Measurements from ENCODE around the gene SARNP.

Gene SARNP

GRCh38 chr12:55726971-55727370 lies 90.6 kb downstream of the SARNP start:
- DNase-seq (ENCODE audit: extremely low read depth in 1 of 2, low read depth in 1 of 2) = no peak

DNA sequence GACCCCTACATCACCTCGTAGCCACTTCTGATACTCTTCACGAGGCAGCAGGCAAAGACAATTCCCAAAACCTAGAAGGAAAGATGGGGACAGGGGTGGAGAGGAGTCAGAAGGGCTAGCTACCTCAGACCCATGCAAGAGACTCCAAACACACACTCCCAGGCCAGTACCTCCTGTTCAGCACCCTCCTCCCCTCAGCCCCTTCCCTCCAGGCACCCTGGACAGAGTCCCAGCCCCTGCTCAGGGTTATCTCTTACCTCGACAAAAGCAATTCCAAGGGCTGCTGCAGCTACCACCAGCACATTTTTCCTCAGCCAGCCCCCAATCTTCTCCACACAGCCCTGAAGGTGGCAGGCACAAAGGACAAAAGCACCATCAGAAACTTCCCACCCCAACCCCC lies 92.0 kb downstream of the SARNP start:
- DNase-seq (ENCODE audit: extremely low read depth in 1 of 2, low read depth in 1 of 2) = no peak

DNA sequence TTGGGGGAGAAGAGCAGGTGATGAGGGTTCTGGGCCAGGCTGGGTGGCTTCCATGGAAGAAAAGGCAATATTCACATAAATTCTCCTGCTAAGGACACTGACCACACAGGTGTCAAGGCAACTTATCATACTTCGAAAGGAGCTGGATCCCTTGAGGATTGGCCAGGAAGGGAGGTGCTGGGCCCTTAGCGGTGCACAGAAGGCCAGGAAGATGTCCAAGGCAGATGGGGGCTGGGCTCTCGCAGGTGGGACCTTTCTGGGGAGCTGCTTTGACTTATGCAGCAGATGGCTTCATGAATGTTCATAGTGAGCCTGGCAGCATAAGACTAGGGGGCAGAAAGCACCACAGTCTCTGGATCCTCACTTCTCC lies 92.6 kb downstream of the SARNP start:
- no peak for DNase-seq (ENCODE audit: extremely low read depth in 1 of 2, low read depth in 1 of 2)

GRCh38 chr12:55724226-55724939 lies 93.1 kb downstream of the SARNP start:
- peak; percentile 35 to 57 for DNase-seq (ENCODE audit: extremely low read depth in 1 of 2, low read depth in 1 of 2)

DNA sequence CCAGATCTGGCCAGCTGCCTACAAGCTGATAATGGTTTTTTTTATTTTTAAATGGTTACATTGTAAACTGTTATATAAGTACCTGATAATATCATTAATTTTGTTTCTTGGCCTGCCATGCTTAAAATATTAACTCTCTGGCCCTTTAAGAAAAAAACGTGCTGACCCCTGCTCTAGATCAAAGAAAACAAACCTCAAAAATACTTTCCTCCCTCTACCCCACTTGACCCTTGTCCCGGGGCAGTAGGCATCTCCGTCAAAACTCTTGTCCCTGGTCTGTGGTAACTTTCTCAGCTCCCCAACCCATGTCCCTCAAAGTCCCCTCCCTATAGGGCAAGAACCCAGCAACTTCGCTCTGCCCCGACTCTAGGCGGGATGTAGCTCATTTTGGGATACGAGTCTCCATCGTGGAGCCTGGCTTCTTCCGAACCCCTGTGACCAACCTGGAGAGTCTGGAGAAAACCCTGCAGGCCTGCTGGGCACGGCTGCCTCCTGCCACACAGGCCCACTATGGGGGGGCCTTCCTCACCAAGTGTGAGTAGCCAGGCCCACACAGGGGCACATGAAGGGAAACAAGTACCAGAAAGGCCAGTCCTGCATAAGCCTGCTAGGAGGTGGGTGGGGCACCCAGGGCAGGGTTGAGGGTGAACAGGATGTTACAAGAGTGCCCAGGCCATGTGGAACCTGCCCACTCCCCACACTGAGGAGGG lies 93.9 kb downstream of the SARNP start:
- no peak for DNase-seq (ENCODE audit: extremely low read depth in 1 of 2, low read depth in 1 of 2)

DNA sequence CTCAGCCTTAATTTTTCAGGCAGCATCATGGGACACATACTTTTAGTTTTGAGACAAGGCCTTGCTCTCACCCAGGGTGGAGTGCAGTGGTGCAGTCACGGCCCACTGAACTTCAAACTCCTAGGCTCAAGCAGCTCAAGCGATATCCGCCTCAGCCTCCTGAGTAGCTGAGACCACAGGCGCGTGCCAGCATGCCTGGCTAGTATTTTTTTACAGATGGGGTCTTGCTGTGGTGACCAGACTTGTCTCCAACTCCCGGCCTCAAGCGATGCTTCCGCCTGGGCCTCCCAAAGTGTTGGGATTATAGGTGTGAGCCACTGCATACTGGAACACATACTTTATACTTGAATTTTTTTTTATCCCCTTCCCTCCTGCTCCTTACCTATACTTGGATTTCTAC lies 94.6 kb downstream of the SARNP start:
- DNase-seq (ENCODE audit: extremely low read depth in 1 of 2, low read depth in 1 of 2) = no peak

DNA sequence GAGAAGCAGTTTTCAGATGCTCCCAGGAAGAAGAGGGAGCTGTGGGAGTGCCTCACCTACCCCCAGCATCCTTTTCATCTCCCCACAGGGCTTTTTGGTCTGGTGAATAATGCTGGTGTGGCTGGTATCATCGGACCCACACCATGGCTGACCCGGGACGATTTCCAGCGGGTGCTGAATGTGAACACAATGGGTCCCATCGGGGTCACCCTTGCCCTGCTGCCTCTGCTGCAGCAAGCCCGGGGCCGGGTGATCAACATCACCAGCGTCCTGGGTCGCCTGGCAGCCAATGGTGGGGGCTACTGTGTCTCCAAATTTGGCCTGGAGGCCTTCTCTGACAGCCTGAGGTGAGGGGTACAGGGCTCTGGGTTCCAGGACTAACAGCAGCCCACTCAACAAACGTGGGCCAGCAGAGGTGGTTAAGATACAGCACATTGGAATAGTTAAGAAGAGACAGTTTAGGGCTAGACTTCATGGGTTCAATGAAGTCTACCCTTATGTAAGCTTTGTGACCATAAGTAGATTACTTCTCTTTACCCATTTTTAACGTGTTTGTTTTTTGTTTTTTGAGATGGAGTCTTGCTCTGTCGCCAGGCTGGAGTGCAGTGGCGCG lies 95.8 kb downstream of the SARNP start:
- DNase-seq (ENCODE audit: extremely low read depth in 1 of 2, low read depth in 1 of 2) = no peak

GRCh38 chr12:55720894-55721444 lies 96.6 kb downstream of the SARNP start:
- no peak for DNase-seq (ENCODE audit: extremely low read depth in 1 of 2, low read depth in 1 of 2)

GRCh38 chr12:55720071-55720564 lies 97.4 kb downstream of the SARNP start, which contains the start of gene RDH5:
Gene RDH5, plus strand, starts transcription at chr12:55720393. Its CDS starts 792 bp downstream, at chr12:55721185.
- no peak for DNase-seq (ENCODE audit: extremely low read depth in 1 of 2, low read depth in 1 of 2)

DNA sequence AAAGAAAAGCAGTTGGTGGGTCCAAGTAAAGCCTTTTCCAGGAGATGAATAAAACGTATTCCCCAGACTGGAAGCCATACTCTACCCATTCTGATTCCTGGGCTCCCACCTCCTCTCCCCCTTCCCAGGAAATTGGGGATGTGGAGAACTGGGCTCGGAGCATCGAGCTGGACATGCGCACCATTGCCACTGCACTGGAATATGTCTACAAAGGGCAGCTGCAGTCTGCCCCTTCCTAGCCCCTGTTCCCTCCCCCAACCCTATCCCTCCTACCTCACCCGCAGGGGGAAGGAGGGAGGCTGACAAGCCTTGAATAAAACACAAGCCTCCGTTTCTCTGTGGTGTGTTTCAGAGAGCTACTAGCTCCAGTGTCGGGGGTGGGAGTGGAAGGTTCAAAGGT lies 98.2 kb downstream of the SARNP start:
- DNase-seq (ENCODE audit: extremely low read depth in 1 of 2, low read depth in 1 of 2) = no peak

DNA sequence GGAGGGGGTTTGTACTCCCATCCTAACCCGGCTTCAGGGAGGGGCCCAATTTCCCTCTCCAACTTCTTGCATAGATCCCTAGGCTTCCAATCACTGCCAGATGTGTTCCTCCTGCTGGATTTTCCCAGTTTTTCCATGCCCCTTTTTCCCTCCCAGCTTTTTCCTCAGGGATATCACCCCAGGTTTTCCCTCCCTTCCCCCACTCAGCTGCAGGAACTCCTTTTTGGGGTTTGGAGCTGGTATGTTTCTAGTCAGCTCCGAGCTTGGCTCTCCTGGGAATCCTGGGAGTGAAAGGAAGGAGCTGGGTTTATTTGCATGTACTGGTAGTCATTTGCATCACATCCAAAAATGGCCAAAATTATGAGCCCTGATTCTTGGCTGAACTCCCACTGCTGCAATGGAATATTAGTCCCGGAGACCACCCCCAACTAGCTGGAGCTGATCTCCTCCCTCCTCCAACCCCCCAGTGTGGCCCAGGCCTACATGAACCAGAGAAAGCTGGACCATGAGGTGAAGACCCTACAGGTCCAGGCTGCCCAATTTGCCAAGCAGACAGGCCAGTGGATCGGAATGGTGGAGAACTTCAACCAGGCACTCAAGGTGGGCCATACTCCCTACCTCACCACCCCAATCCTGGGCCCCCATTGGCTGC lies 98.8 kb downstream of the SARNP start:
- DNase-seq (ENCODE audit: extremely low read depth in 1 of 2, low read depth in 1 of 2) = no peak

DNA sequence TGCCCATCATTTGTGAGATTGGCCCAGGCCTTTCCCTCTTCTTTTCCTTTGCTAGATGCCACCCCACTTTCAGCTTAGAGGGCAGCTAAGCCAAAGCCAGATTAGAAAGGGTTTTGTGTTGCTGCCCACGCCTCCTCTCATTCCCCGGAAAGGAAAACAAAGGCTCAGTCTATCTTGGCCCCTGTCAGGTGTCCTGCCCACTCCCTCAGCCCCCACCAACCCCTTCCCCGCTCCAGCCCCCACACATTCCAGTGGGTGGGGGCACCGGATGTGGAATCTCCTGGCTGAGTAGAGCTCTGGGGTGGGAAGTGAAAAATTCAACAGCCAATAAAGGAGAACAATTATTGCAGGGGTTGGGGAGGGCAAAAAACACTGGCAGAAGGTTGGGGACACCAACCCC lies 99.5 kb downstream of the SARNP start:
- DNase-seq (ENCODE audit: extremely low read depth in 1 of 2, low read depth in 1 of 2) = no peak

- DNase-seq (ENCODE audit: extremely low read depth in 1 of 2, low read depth in 1 of 2) = peak in 1 of 2 donors; percentile 52
Measured at GRCh38 chr12:55717011-55718007, 100.2 kb downstream of the SARNP start.

GRCh38 chr12:55716582-55716957 lies 101.0 kb downstream of the SARNP start:
- no peak for DNase-seq (ENCODE audit: extremely low read depth in 1 of 2, low read depth in 1 of 2)

DNA sequence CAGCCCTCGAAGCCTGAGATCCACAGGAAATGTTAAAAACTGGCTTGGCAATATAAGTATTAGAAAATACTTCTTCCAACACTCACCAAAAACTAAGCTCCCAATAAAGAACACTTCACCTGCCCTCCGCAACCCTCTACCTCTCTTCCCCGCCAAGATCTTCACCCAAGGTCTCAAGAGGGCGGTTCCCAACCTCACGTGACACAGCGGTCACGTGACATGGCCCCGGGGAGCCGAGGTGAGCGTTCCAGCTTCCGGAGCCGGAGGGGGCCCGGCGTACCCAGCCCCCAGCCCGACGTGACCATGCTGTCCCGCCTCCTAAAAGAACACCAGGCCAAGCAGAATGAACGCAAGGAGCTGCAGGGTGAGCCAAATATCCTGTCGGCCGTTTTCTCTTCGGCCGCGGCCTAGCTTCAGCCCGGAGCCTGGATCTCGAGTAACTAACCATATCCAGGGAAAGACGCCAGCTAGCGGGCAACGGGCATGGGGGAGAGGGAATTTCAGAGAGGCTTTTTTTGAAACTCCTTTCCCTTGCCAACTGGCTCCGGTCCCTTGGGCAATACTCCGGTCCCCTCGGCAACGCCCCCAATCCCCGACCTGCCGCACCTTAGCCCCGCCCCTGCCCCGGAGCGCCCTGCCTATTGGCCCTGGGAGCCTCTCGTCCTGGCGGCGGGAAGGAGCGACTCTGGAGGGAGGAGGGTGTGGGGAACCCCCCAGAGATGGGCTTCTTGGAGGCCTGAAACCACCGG lies 101.5 kb downstream of the SARNP start, which contains the start of gene BLOC1S1:
BLOC1S1 (plus strand) TSS at position 214 of the 749 bp plus-strand sequence; CDS start at position 220, 6 bp downstream.
- peak; percentile 85 to 94 for DNase-seq (ENCODE audit: extremely low read depth in 1 of 2, low read depth in 1 of 2)

- no peak for DNase-seq (ENCODE audit: extremely low read depth in 1 of 2, low read depth in 1 of 2)
Measured at GRCh38 chr12:55715169-55715764, 102.3 kb downstream of the SARNP start.

DNA sequence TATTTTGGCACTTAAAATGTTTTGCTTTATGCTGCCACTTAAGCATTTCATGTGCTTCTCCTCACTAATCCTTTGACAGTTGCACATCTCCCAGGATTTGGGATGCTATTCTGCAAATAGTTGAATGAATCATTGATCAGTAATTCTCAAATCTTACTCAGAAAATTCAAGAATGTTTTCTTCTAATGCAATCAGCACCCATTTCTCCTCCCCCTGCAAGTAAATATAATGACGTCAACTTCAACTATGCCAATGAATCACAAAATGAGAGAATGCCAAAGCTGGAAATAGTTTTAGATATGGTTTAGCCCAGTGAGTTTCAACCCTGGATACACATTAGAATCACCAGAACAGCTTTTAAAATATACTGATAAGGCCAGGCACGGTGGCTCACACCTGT lies 103.8 kb downstream of the SARNP start:
- no peak for DNase-seq (ENCODE audit: extremely low read depth in 1 of 2, low read depth in 1 of 2)

DNA sequence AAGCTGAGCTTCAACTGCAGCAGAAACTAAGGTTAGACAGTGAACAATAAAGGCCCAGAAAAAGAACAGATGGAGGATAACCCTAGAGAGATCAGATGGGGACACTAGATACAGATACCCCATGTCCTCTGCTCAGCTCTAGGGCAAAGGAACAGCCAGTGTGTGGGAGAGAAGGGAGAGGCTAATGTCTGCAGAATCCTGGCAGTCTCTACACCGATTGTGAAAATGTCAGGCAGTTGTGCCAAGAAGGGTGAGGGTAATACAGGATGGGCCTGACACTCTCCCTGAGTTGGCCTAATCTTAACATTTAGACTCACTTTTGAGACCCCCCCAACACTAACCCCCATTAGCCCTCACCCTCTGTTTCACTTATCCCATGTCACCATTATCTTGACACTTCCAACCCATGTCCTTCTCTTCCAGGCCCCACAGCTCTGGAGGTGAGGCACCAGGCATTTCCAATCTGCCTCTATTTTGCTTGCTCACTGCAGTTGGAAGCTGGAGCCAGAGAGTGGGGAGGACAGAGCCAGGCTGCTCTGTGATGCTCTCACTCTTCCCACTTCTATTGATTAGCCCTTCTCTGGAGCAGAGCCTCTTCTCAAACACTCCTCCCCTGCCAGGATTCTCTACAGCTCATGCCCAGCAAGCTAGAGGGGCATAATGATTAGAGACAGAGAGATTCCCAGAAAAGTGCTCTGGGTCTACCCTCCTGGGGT lies 104.7 kb downstream of the SARNP start:
- DNase-seq (ENCODE audit: extremely low read depth in 1 of 2, low read depth in 1 of 2) = no peak

Measured in stimulated activated CD8-positive, alpha-beta memory T cell treated with anti-CD3 and anti-CD28 coated beads, Interleukin-7, amount 100 ng/mL, for 48 hours (primary cell).